Measurements from ENCODE around the gene MYO5C. TPM values are rescaled to one million over a fixed set of nuclear protein-coding genes. Genes with fewer than 3 reads are reported as not detected.

The MYO5C gene
- total and polyA plus RNA-seq, 2 donors (not counting 1 experiment from before 2014, with no cell fraction given): under 0.01 to 0.07 TPM

DNA sequence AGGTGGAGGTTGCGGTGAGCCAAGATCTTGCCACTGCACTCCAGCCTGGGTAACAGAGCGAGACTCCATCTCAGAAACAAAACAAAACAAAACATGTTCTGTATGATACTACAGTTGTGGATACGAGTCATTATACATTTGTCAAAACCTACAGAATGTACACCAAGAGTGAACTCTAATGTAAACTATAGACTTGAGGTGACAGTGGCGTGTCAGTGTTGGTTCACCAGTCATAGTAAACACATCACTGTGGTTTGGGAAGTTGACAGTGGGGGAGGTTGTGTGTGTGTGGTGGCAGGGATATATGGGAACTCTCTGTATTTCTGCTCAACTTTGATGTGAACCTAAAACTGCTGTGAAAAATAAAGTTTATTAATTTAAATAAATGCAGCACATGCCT is 71.4 kb downstream of the MYO5C start:
- Histone ChIP-seq H3K4me3 (replicated peaks in 1 of 4; ENCODE audit: control extremely low read depth in 1 of 4, insufficient read depth in 1 of 4, low read depth in 3 of 4, low read length in 4 of 4) (no peak overlapping the region), H3K27me3 (ENCODE audit: control insufficient read depth, insufficient read depth, low read length) (peaks cover 9% of the 10 kb centered on the region), H4K20me1 (ENCODE audit: control insufficient read depth, extremely low read depth, insufficient read depth, low read length) (no peaks in the 10 kb centered on the region), H3K4me1 (ENCODE audit: control insufficient read depth, extremely low read depth, insufficient read depth, low read length) (no peaks in the 10 kb centered on the region), H3K9me3 (ENCODE audit: control insufficient read depth, insufficient read depth, low read depth, low read length) (no peaks in the 10 kb centered on the region), H3K27ac (ENCODE audit: insufficient read depth, low read length) (no peak overlapping the region), H3K36me3 (ENCODE audit: control insufficient read depth, insufficient read depth, low read length) (no peaks in the 10 kb centered on the region), H2AFZ (ENCODE audit: low read length) (no peak overlapping the region), H3K4me2 (ENCODE audit: extremely low read depth, insufficient read depth, low read length) (no peak overlapping the region), H3K79me2 (ENCODE audit: control insufficient read depth, insufficient read depth, low read length) (no peaks in the 10 kb centered on the region), H3K9ac (ENCODE audit: insufficient read depth, low read length) (no peak overlapping the region)
- no peak for DNase-seq (ENCODE audit: low read depth in 2 of 2)
- TF ChIP-seq CTCF (conservative IDR thresholded peaks at IDR 0.05 in 1 of 2, IDR thresholded peaks at IDR 0.05 in 1 of 2; ENCODE audit: low read depth in 1 of 2, low read length in 2 of 2): no peak
- TF ChIP-seq EZH2 (IDR thresholded peaks at IDR 0.05; ENCODE audit: low read length, missing control alignments): no peak

- no peaks in the 10 kb centered on the region for H3K9me3 ChIP-seq (ENCODE audit: control insufficient read depth, insufficient read depth, low read depth, low read length)
- no peaks in the 10 kb centered on the region for H3K4me1 ChIP-seq (ENCODE audit: control insufficient read depth, extremely low read depth, insufficient read depth, low read length)
- TF ChIP-seq EZH2 (IDR thresholded peaks at IDR 0.05; ENCODE audit: low read length, missing control alignments) (no peak), CTCF (conservative IDR thresholded peaks at IDR 0.05 in 1 of 2, IDR thresholded peaks at IDR 0.05 in 1 of 2; ENCODE audit: low read depth in 1 of 2, low read length in 2 of 2) (no peak)
- H3K9ac ChIP-seq (ENCODE audit: insufficient read depth, low read length): no peak overlapping the region
- peak overlapping the region in 1 of 4 experiments; percentile 12 for H3K4me3 ChIP-seq (replicated peaks in 1 of 4; ENCODE audit: control extremely low read depth in 1 of 4, insufficient read depth in 1 of 4, low read depth in 3 of 4, low read length in 4 of 4)
- H3K27ac ChIP-seq (ENCODE audit: insufficient read depth, low read length): no peak overlapping the region
- peaks cover 9% of the 10 kb centered on the region for H3K27me3 ChIP-seq (ENCODE audit: control insufficient read depth, insufficient read depth, low read length)
- H3K4me2 ChIP-seq (ENCODE audit: extremely low read depth, insufficient read depth, low read length): peak overlapping the region; percentile 4
- no peaks in the 10 kb centered on the region for H3K79me2 ChIP-seq (ENCODE audit: control insufficient read depth, insufficient read depth, low read length)
- no peak overlapping the region for H2AFZ ChIP-seq (ENCODE audit: low read length)
- no peaks in the 10 kb centered on the region for H4K20me1 ChIP-seq (ENCODE audit: control insufficient read depth, extremely low read depth, insufficient read depth, low read length)
- DNase-seq (ENCODE audit: low read depth in 2 of 2): no peak
- no peaks in the 10 kb centered on the region for H3K36me3 ChIP-seq (ENCODE audit: control insufficient read depth, insufficient read depth, low read length)
Observed at GRCh38 chr15:52221730-52222129, 73.9 kb downstream of the MYO5C start.

DNA sequence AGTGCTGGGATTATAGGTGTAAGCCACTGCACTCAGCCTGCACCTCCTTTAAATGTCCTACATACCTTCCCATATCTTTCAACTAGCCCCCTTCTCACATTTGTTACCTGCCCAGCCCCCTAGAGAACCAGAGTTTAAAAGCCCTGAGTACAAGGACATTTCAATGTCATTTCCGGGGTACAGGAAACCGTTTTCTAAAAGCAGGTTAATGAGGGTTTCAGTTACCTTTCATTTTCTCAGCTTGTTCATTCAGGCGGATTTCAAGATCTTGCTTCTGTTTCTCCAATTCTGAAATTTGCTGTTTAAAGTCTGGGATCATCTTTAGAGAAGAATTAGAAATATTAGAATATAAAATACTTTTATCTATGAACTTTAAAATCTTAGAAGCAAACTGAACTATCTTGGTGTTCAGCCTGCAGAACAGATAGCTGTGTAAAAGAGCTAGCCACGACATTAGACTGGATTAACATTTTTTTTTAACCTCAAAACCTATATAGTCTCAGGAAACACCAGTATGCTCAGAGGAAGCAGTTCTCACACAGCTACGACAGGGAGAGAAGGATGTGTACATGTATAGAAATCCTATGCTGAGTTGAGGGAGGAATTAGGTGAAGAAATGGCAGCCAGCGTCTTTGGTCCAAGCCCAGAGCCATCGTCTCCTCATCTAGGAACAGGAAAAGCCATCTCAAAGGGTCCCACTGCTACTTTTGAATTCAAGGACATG is 74.5 kb downstream of the MYO5C start:
- no peaks in the 10 kb centered on the region for H3K9me3 ChIP-seq (ENCODE audit: control insufficient read depth, insufficient read depth, low read depth, low read length)
- no peaks in the 10 kb centered on the region for H3K4me1 ChIP-seq (ENCODE audit: control insufficient read depth, extremely low read depth, insufficient read depth, low read length)
- peak overlapping the region; percentile 44 for H2AFZ ChIP-seq (ENCODE audit: low read length)
- no peaks in the 10 kb centered on the region for H3K79me2 ChIP-seq (ENCODE audit: control insufficient read depth, insufficient read depth, low read length)
- no peak overlapping the region for H3K4me3 ChIP-seq (replicated peaks in 1 of 4; ENCODE audit: control extremely low read depth in 1 of 4, insufficient read depth in 1 of 4, low read depth in 3 of 4, low read length in 4 of 4)
- no peak for DNase-seq (ENCODE audit: low read depth in 2 of 2)
- no peak overlapping the region for H3K27ac ChIP-seq (ENCODE audit: insufficient read depth, low read length)
- TF ChIP-seq CTCF (conservative IDR thresholded peaks at IDR 0.05 in 1 of 2, IDR thresholded peaks at IDR 0.05 in 1 of 2; ENCODE audit: low read depth in 1 of 2, low read length in 2 of 2): no peak
- no peak for TF ChIP-seq EZH2 (IDR thresholded peaks at IDR 0.05; ENCODE audit: low read length, missing control alignments)
- no peak overlapping the region for H3K4me2 ChIP-seq (ENCODE audit: extremely low read depth, insufficient read depth, low read length)
- H3K27me3 ChIP-seq (ENCODE audit: control insufficient read depth, insufficient read depth, low read length): peaks cover 9% of the 10 kb centered on the region
- no peaks in the 10 kb centered on the region for H4K20me1 ChIP-seq (ENCODE audit: control insufficient read depth, extremely low read depth, insufficient read depth, low read length)
- no peak overlapping the region for H3K9ac ChIP-seq (ENCODE audit: insufficient read depth, low read length)
- no peaks in the 10 kb centered on the region for H3K36me3 ChIP-seq (ENCODE audit: control insufficient read depth, insufficient read depth, low read length)
